GM21381 (cell line): ENCODE results near the gene TSHZ3.

Experiments
- ATAC-seq: cut with Tn5 transposase; IDR thresholded peaks from one replicate; pipeline ENCODE4 v1.9.1; 2021; ENCODE audit warnings: mild to moderate bottlenecking, moderate library complexity; ENCODE audit not compliant: unreplicated experiment

The TSHZ3 gene

DNA sequence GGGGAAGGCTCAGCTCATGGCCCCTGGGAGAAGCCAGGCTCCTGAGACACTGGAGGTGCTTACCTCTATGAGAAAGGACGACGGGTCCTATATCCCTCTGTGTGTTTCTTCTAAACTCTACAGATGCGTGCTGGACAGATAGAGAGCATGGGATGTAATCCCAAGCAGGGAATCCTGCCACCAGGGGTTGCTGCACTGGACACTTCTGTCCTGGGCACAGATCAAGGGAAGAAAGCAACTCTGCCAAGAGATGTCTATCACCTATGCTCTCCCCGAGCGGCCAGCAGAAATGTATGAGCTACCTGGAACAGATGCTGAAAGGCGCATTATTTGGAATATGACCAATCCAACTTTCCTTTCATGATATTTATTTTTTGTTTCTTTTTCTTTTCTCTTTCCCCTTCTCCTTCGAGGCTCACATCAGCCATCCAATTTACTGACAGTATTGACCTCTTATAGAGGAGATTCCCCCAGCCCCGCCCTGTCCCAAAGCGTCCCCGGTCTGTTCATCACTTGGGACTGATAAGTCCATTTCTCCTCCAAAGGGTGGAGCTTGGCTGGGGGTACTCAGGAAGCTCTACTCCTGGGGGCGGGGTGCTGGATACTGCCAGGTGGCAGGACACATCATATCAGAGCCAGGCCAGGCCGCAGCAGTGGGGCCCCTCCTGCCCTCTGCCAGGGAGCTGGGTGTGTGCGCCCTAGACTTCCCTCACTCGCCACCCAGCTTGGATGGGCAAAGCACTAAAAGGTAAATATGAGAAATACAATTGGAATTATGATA lies 34.2 kb downstream of the TSHZ3 start:
- ATAC-seq = no peak

DNA sequence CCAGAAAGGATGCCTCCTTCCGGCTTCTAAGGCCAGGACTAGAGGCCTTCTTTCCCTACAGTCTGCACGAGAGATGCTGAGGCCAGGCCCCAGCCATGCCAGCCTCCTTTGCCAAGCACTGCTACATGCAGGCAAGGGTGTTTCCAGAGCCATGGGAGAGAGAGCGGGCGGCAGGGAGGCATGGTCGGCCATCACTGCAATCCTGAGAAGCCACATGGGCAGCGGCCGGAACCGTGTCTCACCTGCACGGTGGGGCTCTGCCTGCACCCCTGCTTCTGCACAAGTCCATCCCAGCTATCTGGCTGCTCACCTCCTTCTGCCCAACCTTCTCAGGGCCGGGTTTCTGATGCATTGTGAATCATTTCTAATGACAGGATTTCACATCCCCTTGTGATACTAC lies 35.1 kb downstream of the TSHZ3 start:
- no peak for ATAC-seq

DNA sequence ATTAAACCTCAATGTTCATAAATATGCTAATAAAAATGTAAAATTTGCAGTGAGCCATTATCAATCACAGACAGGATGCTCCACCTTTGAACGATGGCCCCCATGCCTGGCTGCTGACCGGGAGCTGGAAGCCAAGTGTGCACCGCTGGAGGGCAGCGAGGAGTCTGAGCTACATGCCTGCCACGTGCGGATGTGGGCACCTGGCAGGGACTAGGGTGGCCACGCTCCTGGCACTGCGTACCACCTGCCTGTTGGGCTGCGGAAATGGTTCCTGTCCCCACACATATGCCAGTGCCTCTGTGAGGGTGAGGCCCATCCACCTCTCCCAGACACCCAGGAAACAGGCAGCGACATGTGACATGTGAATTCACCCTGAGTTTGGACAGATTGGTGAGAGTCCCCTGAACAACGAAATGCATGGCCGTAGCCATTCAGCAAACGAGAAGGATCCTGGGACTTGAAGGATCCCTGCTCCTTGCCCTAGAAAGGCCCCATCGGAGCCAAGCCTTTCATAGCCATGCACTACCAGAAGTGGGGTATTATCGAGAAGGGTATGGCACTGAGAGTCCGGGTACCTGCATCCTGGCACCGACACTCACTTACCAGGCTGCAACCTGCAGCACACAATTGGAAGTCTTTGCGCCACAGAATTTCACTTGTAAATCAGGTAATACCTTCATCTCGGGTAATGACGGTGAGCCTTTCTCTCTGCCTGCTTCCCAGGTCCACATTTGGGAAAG lies 35.8 kb downstream of the TSHZ3 start:
- ATAC-seq = no peak

DNA sequence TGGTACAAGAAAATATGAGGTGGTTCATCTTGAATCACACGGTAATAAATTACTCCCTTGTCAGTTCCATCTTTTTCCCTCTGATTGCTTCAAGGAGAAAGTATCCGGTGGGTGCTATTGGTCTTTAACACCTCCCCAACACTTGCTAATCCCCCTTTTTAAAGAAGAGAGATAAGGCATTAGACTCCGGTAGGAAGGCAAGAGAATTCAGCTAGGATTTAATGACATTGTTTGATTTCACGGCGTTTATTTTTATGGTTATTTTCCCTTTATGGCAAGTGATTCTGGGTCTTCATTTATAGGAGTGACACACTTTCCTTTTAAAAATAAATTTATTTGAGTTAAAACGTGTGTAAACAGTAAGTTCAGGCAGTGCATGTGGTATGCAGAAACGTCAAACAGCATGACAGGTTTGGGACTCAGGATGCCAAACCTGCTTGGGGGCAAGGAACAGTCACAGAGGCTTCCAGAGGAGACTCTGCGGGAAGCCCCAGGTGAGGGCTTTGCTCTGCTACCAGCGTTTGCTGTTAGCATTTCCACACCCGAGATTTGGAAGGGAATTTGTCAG lies 36.5 kb downstream of the TSHZ3 start:
- ATAC-seq = no peak

DNA sequence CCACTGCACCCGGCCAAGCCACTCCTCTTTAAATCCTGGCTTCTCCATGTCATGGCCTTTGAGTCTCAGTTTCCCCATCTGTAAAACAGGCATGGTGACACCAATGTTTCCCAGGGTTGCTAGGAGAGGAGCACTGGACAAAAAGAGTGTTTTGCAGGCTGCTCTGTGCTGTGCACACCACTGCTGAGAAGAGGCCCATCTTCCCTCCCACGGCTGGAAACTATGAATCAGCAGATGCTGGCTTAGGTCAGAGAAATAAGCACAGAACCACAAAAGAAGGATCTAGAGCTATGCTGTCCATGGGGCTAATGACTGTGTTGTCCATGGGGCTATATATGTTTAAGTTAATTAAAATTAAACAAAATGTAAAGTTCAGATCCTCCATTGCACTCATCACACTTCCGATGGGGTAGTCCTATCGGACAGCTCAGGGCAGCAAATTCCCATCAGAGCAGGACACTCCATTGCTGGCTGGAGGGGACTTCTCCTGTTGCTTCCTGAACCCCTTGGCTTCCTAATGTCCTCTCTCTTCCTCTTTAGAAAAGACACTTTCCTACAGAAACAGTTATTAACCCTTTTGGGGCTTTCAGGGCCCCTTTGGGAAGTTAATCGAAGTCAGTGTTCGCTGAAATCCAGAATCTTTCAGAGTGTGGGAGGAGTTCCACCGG lies 37.1 kb downstream of the TSHZ3 start:
- no peak for ATAC-seq

DNA sequence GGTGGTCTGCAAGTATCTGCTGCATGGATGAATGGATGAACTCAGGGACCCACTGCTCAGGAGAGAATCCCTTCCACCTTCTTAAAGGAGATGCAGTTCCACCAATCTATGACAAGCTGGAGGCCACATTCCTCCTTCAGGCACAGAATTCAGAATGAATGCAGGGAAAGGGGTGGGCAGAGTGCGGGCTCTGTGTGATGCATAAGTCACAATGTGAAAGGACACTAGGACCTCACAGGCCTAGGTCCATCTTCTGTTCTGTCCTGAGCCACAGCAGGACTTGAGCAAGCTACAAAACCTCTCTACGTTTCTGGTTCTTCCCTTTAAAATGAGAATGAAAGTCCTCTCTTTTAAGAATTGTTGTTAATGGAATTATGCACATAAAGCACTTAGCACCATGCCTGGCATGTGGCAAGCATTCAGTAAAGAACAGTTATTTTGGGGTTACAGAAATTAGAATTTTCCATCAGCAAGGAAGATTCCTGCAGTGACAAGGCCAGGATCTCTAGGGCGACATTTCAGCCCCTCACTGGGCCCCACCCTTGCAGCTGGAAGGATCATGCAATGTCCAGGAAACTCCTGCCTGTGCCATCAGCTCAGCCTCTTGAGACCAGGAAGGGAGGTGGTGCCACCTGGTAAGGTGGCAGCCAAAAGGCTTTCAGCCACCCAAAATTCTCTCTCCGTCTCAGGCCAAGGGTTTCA lies 38.7 kb downstream of the TSHZ3 start:
- no peak for ATAC-seq

DNA sequence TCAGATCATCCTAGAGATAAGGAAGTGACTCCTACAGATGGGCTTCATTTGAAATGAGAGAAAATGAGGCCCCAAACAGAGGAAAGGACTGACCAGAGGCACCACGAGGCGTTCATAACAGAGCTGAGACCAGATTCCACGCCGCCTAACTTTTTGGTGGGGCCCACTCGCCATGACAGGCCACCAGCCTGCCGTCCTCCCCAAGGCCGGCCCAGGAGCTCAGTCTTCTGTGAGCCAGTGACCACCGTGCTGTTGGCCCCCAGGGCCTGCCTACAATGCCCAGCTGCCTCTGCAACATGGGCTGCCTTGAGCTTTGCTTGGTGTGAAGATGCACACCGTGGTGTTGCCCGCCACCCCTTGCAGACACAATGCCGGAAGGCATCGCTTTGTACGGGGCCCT lies 40.5 kb downstream of the TSHZ3 start:
- no peak for ATAC-seq

DNA sequence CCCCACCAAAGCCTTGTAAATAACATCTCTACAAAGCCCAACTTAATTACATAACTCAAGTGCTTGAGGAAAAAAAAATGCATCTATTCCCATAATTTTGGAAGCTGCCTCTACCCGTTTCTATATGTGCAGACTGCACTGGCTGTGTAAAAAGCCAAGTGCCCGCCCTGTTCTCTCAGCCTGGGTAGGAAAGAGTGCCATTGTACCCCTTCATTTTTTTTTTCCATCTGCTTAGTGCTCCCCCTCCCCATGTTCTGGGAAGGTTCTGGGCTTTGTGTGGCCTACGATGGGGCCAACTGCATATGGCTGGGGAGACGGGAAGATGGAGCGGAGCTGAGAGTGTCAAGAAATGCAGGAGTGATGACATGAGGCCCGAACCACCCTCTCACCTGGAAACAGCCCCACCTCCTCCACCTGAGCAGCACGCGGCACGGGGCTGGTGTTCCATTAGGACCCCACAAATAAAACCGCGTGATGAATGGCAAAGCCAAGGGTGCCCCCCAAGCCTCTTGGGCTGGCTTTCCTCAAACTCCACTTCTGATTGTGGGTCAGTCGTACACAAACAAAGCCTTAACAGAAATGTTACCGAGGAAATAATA lies 42.1 kb downstream of the TSHZ3 start:
- no peak for ATAC-seq

DNA sequence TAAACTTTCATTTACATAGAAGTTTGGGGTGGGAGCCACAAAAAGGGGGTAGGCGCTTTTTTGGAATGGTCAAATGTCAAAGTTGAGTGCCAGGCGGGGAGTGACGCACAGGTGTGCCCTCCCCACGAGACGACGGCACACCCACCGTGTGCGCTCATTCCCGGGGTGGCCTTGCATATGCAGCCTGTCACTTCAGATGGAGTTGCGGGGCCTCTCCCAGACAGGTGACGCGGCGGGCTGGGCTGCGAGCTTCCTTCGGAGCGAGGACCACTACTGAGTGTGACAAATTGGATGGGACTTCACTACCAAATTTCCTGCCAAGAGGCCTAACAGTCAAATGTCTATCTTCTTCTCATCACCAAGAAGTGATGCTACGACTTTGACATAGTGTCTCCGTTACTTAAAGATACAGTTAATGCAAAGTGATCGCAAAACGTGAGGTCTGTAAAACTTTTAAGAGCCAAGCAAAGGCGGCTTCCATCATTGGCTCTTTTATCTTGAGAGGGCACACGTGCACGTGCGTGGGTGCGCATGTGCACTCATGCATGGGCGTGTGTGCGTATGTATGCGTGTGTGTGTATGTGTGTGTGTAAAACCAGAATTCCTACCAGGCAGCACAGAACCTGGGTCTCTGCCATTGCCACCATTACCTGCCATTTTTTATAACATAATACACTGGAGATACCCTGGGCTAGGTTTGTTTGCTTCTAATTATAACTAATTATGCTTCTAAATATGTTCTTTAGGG lies 43.1 kb downstream of the TSHZ3 start:
- ATAC-seq = no peak

DNA sequence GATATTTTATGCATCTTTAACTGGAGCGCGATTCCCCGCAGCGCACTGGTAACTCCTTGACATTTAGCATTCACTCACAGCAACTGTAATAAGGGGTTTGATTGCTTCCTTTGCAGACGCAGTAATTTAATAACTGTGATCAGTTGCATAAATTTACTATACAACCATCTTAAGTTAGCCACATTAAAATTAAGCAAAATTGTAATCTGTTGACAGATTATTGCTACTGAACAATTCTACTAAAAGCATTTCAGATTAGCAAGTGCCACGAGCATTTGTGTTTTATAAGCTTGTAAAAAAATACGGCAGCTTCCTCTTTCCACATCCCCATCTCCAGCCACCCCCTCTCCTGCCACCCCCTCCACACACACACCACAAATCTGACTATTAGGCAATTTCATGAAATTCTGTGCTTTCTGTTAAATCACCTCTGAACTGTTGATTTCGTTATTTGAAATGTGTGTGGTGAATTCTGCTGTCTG lies 44.4 kb downstream of the TSHZ3 start:
- ATAC-seq = no peak

DNA sequence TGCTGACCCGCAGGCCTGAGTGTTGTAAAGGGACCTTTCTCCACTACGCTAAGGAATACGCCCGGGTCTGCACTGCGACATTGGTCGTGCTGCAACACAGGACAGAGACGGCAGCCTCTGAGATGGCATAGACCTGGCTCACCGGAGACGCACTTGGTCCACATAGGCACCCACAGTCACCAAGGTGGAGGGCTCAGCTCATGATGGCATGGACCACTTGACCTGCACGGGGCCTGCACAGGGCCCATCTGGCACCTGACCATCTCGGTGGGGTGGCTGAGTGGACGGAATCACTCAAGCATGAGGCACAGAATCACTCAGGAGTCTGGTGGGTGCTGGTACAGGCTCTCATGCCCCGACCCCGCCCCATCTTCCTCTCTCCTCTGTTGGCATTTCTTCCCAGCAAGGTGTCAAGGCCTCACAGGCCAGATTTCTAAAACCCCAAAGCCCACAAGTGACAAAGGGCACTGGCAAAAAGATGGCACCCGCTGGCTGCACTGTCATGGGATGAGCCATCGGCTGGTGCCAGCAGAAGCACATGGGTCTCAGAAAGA lies 45.9 kb downstream of the TSHZ3 start:
- no peak for ATAC-seq

DNA sequence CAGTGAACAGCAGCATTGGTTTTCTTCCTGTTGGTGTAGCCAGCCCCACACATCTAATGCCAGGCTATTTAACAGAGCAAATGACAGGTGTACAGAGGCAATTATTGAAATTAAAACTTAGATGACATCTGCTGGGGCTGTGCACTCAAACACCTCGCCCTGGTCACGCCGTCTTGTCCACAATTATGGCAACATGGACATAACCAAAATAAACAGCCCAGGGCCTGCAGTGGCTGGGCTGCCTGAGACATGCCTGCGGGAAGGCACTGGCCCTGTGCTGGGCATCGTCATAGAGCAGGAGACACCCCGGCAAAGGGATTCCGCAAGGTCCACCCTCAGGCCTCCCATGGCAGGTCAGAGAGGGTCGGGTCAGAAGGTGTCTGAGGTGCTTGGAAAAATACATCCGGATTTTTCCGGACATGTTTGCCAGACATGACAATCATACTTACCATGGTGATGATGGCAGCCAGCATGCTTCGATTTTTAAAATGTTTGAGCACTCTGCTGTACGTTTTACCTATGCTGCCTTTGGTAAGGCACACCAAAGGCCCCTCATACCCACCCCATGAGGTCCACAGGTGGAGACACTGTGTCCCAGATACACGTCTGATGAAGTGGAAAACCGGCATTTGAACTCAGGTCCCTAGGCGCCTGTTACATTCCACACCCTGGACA lies 47.8 kb downstream of the TSHZ3 start:
- ATAC-seq = no peak

DNA sequence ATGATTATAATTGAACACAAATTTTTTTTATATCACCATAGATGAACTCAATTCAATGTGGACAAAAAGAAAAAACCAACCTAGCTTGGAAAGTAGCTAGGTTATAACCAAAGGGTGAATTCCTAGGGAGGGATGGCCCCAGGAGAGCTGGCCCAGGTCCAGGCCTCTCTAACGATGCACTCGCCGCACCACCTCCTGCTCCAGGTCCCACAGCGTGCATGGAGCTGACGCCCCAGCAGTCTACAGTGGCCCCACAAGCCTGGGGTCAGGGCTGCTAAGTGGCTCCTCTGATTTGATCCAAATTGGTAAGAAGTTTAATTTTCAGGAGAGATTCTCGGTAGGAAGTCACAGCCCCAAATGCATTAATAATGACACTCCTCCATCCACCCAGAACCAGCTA lies 48.8 kb downstream of the TSHZ3 start:
- no peak for ATAC-seq

DNA sequence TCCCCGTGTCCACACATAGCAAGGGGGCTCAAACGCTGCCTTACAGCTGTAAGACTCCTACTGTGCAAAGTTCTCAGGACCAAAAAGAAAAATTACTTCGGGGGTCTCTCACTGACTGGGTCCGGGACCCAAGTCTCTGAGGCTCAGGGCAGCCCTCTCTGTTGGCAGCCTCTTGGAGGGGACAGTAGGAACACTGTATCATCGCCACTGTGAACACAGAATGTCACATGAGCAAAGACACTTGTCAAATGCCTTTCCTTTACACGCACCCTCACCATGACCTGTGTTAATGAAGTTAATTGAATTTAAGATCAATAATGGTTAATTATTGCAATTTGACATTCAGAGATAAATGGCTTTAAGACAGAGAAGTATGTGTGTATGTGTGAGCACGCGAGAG lies 49.6 kb downstream of the TSHZ3 start:
- no peak for ATAC-seq

DNA sequence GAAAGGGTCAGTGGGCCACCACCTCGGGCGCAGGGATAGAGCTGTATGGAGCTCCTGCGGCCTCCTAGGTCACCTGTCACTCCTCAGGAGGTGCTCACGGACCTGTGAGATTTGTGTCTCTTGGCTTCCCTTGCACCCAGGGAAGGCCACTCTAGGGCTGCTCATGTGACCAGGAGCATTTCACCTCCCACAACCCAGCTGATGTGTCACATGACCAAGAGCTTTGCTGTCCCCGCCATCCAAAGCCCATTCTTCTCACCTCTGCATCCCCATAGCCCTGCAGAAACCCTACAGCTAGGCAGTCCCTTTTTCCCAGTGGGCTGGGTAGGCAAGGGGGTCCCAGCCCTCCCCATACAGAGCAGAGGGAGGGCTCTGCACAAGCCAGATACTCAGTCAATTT lies 51.2 kb downstream of the TSHZ3 start:
- no peak for ATAC-seq

DNA sequence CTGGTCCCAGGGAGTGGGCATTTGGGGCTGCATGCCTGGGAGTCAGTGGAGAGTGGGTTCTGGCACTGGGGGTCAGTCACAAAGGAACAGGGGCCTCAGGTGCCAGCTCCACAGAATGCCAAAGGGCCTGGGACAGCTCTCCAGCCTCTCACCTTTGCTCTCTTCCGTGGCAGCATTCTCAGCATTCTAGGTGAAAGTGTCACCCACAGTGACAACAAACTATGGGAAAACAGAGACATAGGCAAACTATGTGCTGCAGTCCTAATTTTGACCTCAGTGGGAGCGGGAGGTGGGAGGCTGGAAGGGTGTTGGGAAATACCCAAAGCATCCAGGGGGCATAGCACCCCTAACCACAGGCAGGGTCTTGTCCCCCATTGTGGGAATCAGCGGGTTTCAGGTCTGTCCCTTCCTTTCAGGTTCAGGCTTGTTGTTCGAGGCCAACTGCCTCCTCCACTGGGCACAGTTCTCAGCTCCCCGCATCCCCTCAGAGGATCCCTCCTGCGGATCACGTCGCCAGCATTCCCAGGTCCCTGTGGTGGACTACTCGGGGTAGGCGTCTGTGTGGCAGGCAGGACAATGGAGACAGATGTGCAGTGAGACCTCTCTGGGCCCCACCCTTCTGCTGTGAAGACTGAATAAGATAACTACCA lies 52.4 kb downstream of the TSHZ3 start:
- no peak for ATAC-seq

DNA sequence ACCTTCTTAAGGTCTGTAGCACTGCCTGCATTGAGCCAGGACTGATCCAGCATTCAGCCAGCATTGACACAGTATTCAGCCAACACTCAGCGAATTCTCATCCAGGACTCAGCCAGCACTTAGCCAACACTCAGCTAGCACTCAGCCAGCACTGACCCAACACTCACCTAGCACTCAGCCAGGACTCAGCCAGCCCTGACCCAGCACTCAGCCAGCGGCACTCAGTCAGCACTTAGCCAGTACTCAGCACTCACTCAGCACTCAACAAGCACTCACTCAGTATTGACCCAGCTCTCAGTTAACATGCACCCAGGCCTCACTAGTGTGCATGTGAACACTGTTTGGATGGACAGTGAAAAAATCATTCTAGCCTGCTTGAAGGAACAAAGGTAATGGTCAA lies 55.0 kb downstream of the TSHZ3 start:
- no peak for ATAC-seq

DNA sequence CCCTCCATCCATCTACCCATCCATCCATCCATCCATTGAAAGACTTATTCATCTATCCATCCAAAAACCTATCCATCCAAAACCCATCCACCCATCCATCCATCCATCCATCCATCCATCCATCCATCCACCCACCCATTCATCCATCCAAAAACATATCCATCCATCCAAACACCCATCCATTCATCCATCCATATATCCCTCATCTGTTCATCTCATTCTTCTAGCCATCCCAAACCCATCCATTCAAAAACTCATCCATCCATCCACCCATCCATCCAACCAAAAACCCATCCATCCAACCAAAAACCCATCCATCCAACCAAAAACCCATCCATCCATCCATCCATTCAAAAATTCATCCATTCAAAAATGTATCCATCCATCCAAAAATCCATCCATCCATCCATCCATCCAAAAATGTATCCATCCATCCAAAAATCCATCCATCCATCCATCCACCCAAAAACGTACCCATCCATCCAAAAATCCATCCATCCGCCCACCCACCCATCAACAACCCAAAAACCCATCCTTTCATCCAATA lies 56.5 kb downstream of the TSHZ3 start:
- no peak for ATAC-seq
